GM19452 (cell line): ENCODE measurements around the gene RBPMS2.
"Not testable (repeated sequence)": the region's sequence is repeated elsewhere in the genome, so short reads cannot be mapped to it uniquely, and the experiment has no call there.

Source experiments
- ATAC-seq: cut with Tn5 transposase; IDR thresholded peaks from one replicate; pipeline ENCODE4 v1.9.1; 2021; ENCODE audit not compliant: unreplicated experiment

The RBPMS2 gene

DNA sequence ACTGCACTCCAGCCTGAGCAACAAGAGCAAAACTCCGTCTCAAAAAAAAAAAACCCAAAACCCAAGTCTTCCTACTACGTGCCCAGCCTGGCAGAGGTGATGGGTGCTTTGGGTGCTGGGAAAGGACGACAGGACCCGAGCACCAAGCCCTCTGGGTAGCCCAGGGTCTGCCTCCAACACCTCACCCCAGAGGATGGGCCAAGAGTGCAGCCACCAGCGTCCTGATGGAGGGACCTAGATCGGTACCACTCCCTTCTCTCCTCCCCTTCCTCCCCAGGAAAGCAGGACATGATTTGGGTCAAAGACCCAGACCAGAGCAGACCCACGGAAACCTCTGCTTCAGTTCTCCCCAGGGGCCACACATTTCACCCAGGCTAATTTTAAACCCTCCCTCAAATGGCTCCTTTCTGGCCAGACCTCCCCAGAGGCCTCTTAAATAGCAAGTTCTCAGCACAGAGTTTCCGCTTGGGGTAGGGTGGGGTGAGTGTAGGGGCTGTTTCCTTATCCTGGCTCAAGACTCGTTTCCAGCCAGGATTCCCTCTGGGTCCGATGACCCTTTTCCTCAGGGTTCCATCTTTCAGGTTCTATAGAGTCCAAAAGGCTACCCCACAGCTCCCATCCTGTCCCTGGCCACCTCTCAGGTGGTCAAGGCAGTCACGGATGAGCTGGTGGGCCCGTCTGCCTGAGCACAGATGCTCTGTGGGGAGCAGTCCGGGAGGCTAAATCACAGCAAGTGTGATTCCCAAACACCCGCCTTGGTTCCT, 20.5 kb downstream of the RBPMS2 start:
- ATAC-seq: no peak

DNA sequence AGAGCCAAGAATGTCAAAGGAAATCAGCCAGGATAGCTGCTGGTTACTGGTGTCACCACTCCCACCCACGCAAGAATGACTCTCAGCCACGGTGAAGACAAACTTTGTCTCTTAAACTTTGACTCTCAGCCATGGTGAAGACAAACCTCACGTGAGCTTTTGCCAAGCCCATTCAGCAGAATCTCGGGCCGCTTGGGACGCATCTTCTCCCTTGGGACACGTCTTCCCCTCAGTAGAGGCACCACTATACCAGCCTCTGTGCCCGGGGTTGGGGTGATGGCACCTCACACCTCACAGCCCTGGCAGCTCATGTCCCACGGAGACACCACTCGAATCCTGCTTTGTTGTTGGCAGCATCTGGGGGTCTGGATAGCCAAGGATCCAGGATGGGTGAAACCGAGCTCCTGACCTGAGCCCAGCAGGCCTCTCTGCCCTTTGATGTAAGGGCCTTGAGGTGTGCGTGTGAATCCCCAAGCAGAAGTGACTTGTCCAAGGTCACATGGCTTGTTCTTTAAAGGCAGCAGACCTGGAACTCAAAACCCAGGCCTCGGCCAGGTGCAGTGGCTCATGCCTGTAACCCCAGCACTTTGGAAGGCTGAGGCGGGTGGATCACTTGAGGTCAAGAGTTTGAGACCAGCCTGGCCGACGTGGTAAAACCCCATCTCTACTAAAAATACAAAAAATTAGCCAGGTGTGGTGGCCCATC, 21.8 kb downstream of the RBPMS2 start:
- ATAC-seq: no peak

DNA sequence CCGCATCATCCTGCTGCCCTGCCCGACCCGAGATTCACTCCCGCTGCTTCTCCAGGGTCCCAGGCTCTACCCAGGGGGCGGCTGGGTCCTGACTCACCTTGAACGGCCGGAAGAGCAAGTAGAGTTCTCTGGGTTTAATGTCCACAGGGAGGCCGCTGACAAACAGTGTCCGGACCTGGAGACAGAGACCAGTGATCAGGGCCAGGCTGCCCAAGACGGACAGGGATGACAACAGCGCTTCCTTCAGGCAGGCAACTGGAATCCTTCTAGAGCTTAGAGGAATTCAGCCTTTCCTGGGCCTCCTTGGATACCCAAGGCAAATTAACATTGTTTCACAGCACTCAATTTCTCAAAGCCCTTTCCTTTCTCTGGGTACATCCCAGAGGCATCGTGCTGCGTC, 23.9 kb downstream of the RBPMS2 start:
- ATAC-seq: no peak

DNA sequence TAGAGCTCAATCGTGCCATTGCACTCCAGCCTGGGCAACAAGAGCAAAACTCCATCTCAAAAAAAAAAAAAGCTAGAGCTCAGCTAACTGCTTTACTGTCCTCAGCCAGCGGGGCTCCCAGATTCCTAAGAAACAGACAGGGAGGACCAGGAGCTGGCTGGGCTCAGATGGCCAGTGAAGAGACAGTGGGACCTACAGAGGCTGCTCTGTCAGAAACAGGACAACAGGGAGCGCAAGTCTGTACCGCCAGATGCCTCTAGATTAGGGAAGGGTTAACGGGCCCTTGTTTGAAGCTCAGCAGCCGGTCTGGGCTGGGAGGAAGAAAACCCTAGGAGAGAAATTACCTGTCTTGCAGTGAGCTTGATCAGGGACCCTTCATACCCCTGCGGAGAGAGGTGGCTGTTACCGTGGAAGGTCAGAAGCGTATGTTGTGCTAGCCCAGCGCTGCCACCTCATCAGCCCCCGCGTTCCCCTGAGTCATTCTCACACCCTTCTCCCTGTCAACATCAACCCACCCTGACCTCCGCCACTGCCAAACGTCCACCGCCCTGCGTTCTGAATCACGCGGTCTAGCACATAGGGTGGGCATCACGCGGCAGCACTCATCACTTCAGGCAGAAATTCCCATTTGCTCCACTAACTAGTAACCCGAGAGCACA, 25.3 kb downstream of the RBPMS2 start:
- no peak for ATAC-seq

DNA sequence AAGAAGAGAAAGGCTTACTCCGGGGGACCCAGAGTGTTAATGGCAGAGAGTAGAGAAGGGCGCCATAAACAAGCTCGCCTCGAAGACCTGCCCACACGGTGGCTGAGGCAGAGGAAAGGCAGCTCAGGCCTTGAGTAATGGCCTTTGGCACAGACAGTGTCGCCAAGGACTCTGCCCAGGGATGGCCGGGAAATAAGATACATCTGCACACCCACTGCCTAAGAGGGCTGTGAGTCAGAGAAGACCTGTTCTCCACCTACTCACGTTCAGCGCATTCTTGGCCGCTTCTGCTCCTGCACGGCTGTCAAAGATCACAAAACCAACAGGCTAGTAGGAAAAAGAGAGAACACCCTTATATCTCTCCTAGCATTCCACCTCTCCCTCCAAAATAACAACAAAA, 26.2 kb downstream of the RBPMS2 start:
- ATAC-seq: no peak

DNA sequence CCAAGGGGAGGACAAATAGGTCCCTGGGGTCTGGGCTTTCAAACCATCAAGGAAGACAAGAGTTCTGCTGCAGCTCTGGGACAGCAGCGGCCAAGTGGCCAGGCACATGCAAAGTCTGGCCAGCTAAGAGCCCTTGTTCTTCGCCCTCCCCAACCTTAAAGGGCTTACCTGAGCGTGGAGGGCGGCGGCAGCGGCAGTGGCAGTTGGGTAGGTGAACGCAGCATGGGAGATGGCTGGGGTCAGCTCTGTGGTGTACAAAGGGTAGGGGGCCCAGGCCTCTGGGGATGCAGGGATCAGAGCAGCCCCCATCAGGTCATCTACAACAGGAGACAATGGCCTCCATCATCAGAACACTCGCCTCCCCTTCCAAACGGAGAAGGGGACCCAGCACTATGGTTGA, 27.1 kb downstream of the RBPMS2 start:
- no peak for ATAC-seq

DNA sequence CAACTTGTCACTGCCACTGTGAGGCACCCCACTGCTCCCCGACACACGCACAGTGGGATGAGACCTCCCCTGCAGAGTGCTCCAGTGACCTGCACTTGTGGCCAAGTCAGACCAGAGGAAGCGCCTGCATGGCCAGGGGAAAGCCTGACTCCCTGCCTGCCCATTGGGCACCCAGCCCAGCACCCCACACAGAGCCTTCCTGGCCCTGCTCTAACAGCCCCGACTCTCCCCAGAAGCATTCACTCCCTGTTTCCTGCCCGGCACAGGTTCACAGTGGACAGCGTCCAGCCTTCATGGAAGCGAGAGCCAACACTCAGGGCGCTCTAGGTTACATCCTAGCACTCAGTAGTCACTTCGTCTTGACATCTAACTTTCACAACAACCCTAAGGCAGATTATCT, 27.8 kb downstream of the RBPMS2 start:
- no peak for ATAC-seq

DNA sequence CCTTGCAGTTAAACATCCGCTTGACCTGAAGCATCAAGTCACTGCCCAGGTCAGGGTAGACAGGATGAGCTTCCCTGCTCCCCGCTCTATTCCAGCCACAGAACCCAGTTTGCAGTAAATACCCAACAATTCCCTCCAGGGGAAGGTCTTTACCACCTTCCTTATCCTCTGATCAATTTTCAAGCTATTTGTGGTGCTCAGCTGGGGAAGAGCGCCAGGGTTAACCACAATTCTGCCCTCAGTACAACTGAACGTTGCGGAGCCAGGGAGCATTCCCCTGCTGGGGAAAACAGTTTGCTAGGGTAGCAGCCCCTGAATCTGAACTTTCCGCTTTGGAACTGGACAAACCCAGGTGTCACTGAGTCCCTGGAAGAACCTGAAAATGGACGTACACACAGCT, 28.5 kb downstream of the RBPMS2 start:
- no peak for ATAC-seq

DNA sequence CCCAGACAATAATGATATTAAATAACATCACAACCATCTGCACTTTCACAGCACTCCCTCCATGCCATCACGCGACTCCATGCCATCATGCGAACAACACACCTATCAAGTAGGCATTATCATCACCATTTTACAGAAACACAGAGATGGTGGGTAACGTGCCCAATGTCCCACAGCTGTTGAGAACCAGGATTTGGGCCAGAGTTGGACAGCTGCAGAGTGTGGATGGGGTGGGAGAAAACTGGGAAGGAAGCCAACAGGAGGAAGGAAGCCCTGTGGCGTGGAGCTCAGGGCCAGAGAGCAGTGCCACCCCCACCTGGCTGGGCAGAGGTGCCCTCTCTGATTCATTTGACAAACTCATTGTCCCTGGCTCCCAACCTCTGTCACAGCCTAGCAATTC, 29.0 kb downstream of the RBPMS2 start:
- no peak for ATAC-seq

DNA sequence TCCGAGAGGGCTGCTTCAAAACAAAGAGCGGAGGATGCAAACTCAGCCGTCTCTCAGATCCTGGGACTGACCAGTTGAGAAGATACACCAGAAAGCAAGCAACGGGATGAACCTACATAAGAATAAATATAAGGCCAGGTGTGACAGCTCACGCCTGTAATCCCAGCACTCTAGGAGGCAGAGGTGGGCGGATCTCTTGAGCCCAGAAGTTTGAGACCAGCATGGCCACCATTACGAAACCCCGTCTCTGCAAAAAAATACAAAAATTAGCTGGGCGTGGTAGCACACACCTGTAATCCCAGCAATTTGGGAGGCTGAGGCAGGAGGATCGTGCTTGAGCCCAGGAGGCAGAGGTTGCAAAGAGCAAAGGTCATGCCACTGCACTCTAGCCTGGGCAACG, 31.7 kb downstream of the RBPMS2 start:
- ATAC-seq: no peak

DNA sequence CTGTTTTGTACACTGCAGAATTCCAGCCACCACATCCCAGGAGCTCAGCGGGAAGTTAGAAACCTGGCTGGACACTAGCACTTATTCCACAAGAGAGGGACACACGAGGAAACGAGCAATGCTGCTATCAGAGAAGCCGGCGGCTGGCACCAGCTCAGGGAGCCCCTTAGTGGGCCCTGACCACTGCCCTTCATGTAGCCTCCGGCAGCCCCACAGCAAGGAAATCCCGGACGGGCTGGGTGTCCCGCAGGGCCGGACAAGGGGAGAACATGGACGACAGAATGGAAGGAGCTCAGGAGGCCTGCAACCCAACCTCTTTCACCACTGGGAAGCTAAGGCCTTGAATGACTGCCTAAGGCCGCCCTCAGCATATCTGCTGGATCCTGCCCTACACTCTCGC, 32.5 kb downstream of the RBPMS2 start:
- no peak for ATAC-seq

DNA sequence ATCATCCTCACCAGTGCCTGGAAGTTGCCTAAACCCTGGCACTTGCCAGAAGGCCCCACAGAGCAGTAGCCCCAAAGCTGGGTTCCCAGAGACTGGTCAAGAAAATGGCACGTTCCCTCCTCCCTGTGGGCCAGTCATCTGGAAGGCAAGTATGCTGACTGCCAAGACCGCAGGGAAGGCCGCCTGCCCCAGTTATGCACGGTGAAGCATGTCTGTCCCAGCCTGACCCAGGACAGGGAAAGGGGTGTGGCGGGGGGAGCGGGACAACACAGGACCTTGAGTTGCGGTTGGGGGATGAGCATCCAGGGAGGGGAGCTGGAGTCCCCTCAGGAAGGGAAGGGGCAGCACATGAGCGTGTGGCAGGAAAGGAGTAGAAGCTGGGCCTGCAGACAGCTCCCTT, 33.0 kb downstream of the RBPMS2 start:
- ATAC-seq: no peak

DNA sequence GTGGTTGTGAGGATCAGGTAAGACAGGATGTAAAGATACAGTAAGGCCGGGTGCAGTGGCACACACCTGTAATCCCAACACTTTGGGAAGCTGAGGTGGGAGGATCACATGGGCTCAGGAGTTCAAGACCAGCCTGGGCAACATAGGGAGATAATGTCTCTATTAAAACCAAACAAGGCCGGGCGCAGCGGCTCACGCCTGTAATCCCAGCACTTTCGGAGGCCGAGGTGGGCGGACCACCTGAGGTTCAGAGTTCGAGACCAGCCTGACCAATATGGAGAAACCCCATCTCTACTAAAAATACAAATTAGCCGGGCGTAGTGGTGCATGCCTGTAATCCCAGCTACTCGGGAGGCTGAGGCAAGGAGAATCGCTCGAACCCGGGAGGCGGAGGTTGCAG, 33.7 kb downstream of the RBPMS2 start:
- not testable (repeated sequence) for ATAC-seq

DNA sequence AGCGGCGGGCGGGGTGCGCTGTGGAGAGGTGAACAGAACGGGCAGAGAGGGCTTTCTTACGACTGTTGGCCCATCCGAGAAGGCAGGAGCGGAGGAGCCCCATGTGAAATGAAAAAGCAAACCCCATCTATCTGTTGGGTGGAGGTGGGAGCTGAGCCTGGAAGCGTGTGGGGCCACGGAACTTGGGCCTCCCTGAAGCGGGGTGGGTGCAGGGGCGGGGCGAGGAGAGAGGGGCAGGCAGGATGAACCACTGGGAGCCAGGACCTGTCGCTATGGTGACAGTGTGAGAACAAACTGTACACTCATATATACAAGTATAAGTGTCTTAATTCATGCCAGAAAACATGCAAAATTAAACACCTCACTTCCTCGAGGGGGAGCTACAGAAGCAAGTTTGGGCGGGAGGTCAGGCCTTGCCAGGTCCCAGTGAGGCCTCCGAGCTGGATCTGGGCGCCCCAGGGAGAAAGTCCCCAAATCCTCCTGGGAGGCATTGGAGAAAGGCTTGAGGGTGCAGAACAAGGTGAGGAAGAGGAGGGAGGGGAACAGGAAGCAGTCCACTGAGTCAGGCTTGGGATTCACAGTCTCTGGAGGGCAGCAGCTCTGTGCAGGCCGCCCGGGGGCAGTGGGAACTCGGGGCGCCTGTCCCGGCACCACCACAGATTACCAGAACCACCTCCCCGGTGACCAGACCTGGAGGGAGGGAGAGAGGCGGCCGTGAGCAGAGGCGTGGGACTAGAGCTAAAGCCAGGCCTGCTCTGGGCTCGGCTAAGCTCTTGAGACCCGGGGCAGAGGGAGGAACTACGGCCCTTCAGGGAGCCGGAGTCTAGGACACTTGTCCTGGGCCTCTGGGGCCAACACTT, 34.8 kb downstream of the RBPMS2 start:
- ATAC-seq: no peak

DNA sequence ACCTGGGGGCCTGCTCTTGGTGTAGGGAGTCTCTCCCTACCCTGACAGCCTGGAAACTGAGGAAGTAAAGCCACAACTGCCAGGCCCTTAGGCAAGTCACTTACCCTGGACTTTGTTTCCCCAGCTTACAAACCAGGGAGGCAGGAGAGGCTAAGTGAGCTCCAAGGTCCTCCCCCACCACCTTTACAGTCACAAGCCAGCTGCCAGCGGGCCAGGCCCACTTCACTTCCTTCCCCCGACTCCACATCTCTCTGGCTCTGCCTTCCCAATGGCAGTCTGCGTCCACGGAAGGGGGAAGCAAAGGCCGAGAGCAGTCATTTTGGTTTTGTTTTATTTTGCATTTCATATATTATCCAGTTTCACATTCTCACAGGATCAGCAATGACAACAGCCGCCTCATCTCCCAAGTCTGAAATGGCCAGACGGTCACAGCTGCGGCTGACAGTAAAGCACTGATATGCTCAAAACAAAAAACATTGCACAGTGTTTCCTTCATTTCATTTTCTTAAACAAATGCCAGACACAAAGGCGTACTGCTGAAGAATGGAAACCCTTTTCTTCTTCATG, 35.7 kb downstream of the RBPMS2 start:
- no peak for ATAC-seq

DNA sequence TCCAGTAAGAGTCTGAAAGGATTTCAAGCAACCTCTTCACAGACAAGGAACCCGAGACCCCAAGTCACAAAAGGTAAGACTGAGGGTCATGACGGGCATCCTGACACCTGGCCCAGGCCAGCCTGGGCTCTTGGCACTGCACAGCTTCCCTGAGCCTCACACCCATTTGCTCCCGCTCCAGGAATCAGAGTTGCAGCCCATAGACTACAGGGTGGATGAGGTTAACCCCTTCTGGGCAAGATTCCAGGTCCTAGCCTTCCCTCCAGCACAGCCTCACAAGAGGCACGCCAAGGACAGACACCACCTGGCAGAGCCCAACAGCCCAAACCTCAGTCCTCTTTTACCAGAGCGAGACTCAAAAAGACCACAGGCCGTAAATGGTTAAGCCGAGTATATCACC, 36.2 kb downstream of the RBPMS2 start:
- ATAC-seq: no peak

DNA sequence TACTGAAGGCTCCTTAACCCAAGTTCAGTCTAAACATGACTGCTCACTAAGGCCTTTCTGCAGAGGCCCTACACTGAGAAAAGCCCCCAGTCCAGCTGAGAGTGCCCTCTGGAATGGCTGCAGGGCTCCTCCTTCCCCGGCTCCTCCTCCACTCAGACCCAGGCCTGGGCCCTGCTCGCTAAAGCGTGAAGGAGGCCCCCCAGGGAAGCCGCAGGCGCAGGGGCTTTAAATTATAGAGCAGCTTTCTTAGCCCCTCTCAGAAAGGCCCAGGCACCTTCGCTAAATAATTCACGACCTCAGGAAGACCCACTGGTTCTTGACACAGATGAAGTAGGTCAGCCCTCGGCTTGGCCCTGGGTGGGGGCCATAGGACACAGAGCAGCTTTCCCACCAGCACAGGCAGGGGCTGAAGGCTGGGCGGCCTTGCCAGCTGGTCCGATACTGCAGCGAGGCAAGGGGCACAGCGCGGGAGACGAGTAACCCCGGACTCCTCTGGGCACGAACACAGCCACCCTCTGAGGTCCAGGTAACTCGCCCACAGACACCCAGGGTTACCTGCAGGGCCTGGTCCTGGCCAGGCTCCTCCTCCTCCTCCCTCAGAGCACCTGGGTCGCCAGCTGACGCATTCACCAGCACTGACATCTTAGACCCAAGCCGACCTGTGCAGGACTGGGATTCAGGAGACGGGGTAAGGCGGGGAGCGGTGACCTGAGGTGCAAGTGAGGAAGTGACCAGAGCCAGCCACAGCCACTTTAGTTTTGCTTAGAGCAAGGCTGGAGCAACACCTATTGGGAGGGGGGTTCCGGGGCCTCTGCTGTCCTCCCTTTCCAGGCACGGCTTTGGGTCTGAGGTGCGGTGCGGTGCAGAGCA, 36.9 kb downstream of the RBPMS2 start:
- ATAC-seq: no peak

DNA sequence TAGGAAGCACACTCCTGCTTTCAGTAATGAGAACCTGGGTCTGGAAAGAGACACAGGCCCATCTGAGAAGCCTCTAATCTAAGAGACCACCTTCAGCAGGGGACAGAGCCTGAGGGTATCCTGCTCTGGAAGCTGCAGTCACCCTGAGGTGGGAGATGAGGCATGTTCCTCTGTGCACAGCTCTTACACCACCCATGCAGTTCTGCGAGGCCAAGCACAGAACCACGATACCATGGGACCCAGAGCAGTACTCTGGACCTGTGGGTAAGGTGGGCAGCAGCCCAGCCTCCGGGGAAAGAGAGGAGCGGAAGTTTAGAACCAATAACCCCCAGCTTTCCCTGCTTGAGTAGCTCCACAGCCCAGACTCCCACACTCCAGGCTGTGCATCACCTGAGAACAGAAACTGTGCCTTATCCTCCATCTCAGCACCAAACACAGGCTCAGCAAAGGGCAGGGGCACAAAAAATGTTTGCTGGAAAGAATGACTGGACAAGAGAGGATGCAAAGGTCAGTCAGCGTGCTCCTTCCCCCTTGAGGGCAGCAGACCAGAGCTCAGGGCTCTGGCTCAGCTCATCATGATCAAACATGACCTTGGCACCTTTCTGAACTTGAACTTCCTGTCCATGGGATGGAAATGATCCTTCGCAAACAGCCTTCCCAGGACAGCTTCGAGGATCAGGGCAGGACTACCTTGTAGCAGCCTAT, 43.1 kb downstream of the RBPMS2 start:
- ATAC-seq: no peak

DNA sequence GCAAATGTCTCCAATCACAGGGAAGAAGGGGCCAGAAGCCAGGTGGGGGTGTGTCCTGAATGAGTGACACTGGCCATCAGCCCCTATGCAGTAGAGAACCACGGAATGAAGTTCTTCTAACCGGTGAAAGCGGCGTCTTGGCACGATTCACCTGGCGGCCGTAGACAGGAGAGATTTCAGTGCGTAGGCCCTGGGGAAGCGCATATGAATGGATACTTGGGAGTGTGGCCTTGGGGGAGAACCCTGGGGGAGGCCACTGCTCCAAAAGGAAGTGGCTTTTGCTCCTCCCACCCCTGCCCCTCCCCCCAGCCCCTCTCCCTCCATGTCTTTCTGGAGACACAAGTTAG, 43.6 kb downstream of the RBPMS2 start:
- no peak for ATAC-seq
